ENCODE results near the gene MMP28.

MMP28 gene

GRCh38 chr17:35797918-35798317 is 2.5 kb upstream of the MMP28 start:
- DNase-seq = no peak

- no peak for DNase-seq
Observed at GRCh38 chr17:35797370-35797769, 1.9 kb upstream of the MMP28 start.

GRCh38 chr17:35796942-35797341 is 1.5 kb upstream of the MMP28 start:
- no peak for DNase-seq

- no peak for DNase-seq
Observed at GRCh38 chr17:35795871-35796265, 427 bp upstream of the MMP28 start.

GRCh38 chr17:35793257-35793656 is 2.2 kb downstream of the MMP28 start:
- no peak for DNase-seq

- DNase-seq = no peak
Observed at GRCh38 chr17:35791681-35792350, 3.6 kb downstream of the MMP28 start.

- no peak for DNase-seq
Observed at GRCh38 chr17:35790841-35791240, 4.6 kb downstream of the MMP28 start.

- no peak for DNase-seq
Observed at GRCh38 chr17:35788477-35789368, 6.7 kb downstream of the MMP28 start.

- DNase-seq = no peak
Observed at GRCh38 chr17:35786941-35787432, 8.5 kb downstream of the MMP28 start.

GRCh38 chr17:35784895-35785294 is 10.5 kb downstream of the MMP28 start:
- DNase-seq = no peak

- DNase-seq = no peak
Observed at GRCh38 chr17:35780950-35781349, 14.5 kb downstream of the MMP28 start.

- no peak for DNase-seq
Observed at GRCh38 chr17:35778641-35779196, 16.7 kb downstream of the MMP28 start.

GRCh38 chr17:35775583-35775982 is 19.9 kb downstream of the MMP28 start:
- DNase-seq = no peak

- no peak for DNase-seq
Observed at GRCh38 chr17:35775039-35775438, 20.4 kb downstream of the MMP28 start.

- no peak for DNase-seq
Observed at GRCh38 chr17:35774499-35774898, 20.9 kb downstream of the MMP28 start.

- no peak for DNase-seq
Observed at GRCh38 chr17:35773679-35774425, 21.6 kb downstream of the MMP28 start.

- no peak for DNase-seq
Observed at GRCh38 chr17:35773129-35773528, 22.3 kb downstream of the MMP28 start.

- no peak for DNase-seq
Observed at GRCh38 chr17:35769895-35770486, 25.4 kb downstream of the MMP28 start.

GRCh38 chr17:35768797-35769196 is 26.6 kb downstream of the MMP28 start:
- no peak for DNase-seq

GRCh38 chr17:35766903-35767510 is 28.4 kb downstream of the MMP28 start:
- DNase-seq = no peak

- no peak for DNase-seq
Observed at GRCh38 chr17:35766489-35766877, 29.0 kb downstream of the MMP28 start.

Data from NCI-H1417 treated with DMSO at 0.1 percent for 48 hours (cell line).